Measurements from ENCODE around the gene CNGA2. TPM values are rescaled to one million over a fixed set of nuclear protein-coding genes. Genes with fewer than 3 reads are reported as not detected.
A peak's percentile ranks its signal among the peaks of the same experiment; 100 is the strongest.

CNGA2 gene
- total RNA-seq, 4 donors from 2014 or later: not detected

- intact Hi-C loops (cut with DNase I; ENCODE audit: low total_unique reads): loop anchor here (5.0 kb wide), 1 partner anchor 884 kb away; the partner anchor contains the start of gene GABRQ
- 31 to 42% methylated on average over 4 to 5 of the region's 5 CpGs for WGBS, 2 donors
- no peak overlapping the region for H3K4me3 ChIP-seq (ENCODE audit: low read depth, poor library complexity, severe bottlenecking)
- TF ChIP-seq CTCF (IDR thresholded peaks at IDR 0.05) (no peak), POLR2A (IDR thresholded peaks at IDR 0.05) (no peak)
- DNase-seq (ENCODE audit: low spot score in 2 of 2): peak in 1 of 2 donors; percentile 72
Measured at GRCh38 chrX:151752847-151753246, 18.3 kb downstream of the CNGA2 start.

GRCh38 chrX:151753313-151754046 lies 18.9 kb downstream of the CNGA2 start:
- intact Hi-C loops (cut with DNase I; ENCODE audit: low total_unique reads): loop anchor here (5.0 kb wide), 1 partner anchor 884 kb away; the partner anchor contains the start of gene GABRQ
- no peak overlapping the region for H3K4me3 ChIP-seq (ENCODE audit: low read depth, poor library complexity, severe bottlenecking)
- WGBS, 2 donors: 7 to 20% methylated on average over 9 to 18 of the region's 22 CpGs
- TF ChIP-seq CTCF (IDR thresholded peaks at IDR 0.05) (peak in 1 of 3 donors; percentile 49), POLR2A (IDR thresholded peaks at IDR 0.05) (no peak)
- peak; percentile 24 to 86 for DNase-seq (ENCODE audit: low spot score in 2 of 2)

GRCh38 chrX:151754047-151754429 lies 19.5 kb downstream of the CNGA2 start:
- intact Hi-C loops (cut with DNase I; ENCODE audit: low total_unique reads): loop anchor here (5.0 kb wide), 1 partner anchor 883 kb away; the partner anchor contains the start of gene GABRQ
- DNase-seq (ENCODE audit: low spot score in 2 of 2): peak; percentile 15 to 74
- TF ChIP-seq CTCF (IDR thresholded peaks at IDR 0.05) (no peak), POLR2A (IDR thresholded peaks at IDR 0.05) (no peak)
- no peak overlapping the region for H3K4me3 ChIP-seq (ENCODE audit: low read depth, poor library complexity, severe bottlenecking)
- 42 to 50% methylated on average over 6 of the region's 6 CpGs for WGBS, 2 donors

GRCh38 chrX:151754641-151755215 lies 20.2 kb downstream of the CNGA2 start:
- DNase-seq (ENCODE audit: low spot score in 2 of 2): peak in 1 of 2 donors; percentile 50
- H3K4me3 ChIP-seq (ENCODE audit: low read depth, poor library complexity, severe bottlenecking): no peak overlapping the region
- intact Hi-C loops (cut with DNase I; ENCODE audit: low total_unique reads): loop anchor here (5.0 kb wide), 1 partner anchor 883 kb away; the partner anchor contains the start of gene GABRQ
- no peak for TF ChIP-seq CTCF (IDR thresholded peaks at IDR 0.05)
- TF ChIP-seq POLR2A (IDR thresholded peaks at IDR 0.05): no peak
- WGBS, 2 donors: 58 to 61% methylated on average over 11 of the region's 11 CpGs

GRCh38 chrX:151759041-151759708 lies 24.6 kb downstream of the CNGA2 start:
- DNase-seq (ENCODE audit: low spot score in 2 of 2): peak in 1 of 2 donors; percentile 71
- TF ChIP-seq POLR2A (IDR thresholded peaks at IDR 0.05) (no peak), CTCF (IDR thresholded peaks at IDR 0.05) (no peak)
- no peak overlapping the region for H3K4me3 ChIP-seq (ENCODE audit: low read depth, poor library complexity, severe bottlenecking)
- 85% methylated on average over 11 of the region's 11 CpGs for WGBS, 2 donors
- intact Hi-C loops (cut with DNase I; ENCODE audit: low total_unique reads): no loop called here
